ENCODE results near the gene CST5.
"Not testable (repeated sequence)": the region's sequence is repeated elsewhere in the genome, so short reads cannot be mapped to it uniquely, and the experiment has no call there.

CST5 gene

DNA sequence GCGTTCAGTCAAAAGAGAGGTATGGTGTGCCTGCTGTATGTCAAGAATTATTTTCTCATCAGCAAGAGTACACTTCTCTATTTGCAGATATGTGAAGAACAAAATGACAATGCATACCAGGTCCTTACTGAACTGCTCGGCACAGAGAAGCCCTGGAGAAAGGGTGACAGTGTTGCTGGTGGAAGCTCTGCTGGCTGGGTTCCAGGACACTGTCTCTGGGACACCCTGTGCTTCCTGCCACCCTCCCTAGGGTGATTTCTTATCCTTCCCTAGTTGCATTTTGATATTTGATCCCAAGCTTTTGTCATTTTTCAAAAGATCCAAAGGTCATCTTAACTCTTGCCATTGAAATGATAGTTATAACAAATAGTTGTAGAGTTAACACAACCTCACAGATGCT lies 8.3 kb upstream of the CST5 start:
- no peak for DNase-seq

DNA sequence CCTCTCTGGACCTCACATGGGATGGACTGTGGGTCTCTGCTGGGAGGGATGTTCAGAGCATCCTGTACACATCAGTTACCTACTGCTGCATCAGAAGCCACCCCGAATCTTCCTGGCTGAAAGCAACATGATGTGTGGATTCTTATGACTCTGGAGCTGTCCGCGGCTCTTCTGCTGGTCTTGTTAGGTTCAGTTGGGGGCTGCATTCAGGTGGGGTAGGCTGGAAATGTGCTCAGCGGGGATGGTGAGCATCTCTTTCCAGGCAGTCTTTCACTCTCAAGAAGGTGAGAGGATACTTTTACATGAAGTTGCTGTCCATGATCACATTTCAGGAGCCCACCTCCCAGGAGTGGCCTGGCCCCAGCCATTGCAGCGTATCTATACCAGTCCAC lies 5.2 kb upstream of the CST5 start:
- DNase-seq: no peak

DNA sequence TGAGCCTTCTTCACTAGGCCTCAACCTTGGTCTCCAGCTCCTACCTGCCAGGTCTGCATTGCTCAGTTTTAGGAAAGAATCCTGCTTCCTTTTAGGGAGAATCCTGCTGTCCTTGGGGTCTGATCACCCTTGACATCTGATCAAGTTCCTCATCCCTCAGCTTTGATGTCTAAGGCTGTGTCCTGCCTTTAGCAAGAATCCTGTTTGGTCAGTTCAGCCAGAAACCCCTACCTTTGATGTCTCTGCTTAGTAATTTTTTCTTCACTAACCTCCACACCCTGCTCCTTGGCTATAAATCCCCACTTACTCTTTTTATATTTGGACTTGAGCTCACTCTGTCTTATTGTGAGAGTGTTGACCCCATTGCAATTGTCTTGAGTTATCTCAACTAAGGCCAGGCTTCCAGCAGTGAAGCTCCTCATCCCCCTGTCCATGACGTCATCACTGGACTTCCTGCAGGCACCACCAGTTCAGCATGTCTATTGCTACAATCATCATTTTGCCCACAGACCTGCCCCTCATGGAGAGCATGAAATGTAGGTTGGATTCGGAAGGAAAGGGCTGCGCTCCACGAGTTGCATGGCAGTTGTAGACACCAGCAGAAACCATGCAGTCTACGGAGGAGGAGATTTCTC lies 4.7 kb upstream of the CST5 start:
- no peak for DNase-seq

DNA sequence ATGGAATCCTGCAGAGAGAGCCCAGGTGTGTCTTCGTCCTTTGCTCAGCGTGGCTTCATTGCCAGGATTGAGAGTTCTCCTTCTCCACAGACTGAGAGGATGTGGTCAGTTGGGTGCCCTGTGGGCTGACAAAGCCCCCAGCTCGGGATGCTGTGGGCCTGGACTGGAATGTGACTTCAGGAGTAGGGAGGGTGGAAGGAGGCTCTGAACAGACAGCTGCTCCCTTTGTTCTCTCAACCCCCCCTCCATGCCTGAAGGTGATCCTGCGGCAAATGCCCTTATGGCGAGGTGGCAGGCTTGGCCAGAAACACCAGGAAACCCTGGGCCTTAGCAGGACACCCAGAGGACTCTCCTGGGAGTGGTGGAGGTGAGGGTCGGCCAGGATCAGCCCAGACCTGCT lies 1.8 kb upstream of the CST5 start:
- DNase-seq: no peak

DNA sequence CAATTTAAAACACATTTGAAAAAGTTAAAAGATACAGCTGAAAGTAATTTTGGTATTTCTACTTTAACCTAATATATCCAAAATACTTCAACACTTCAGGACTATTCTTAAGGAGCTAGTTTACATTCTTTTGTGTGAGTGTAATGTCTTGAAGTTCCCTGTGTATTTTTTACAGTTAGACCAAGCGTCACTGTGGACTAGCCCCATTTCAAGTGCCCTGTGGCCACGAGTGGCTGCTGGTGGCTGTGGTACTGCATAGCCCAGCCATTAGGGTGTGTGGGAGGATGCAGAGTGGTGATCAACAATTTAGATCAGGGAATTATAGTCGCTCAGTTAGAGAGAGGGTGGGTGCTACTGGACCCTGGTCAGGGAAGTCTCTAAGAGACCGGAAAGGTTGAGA lies 869 bp upstream of the CST5 start:
- no peak for DNase-seq

DNA sequence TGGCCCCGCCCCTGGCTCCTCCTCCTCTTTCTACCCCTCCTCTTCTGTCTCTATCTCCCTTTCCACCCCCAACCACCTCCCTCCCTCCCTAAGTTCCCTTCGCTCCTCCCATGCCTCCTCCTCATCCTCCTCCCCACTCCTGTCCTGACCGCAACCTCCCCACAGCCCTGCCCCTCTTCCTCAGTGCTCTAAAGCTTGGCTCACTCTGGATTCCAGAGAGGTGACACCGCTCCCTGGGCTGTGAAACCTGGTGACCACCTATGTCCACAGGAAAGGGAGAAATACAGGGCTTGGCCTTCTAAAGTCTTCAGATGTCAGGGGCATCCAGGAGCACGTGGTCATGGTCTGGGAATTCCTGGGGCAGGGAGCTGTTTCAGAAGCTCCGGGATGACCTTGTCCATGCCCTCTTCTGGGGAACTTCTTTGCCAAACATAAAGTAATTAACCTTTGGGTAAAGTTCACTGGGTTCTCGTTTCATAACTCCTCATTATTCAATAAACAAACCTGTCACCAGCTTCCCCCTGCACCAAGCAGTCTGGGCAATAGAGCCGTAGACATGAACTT lies 345 bp upstream of the CST5 start:
- DNase-seq: no peak

DNA sequence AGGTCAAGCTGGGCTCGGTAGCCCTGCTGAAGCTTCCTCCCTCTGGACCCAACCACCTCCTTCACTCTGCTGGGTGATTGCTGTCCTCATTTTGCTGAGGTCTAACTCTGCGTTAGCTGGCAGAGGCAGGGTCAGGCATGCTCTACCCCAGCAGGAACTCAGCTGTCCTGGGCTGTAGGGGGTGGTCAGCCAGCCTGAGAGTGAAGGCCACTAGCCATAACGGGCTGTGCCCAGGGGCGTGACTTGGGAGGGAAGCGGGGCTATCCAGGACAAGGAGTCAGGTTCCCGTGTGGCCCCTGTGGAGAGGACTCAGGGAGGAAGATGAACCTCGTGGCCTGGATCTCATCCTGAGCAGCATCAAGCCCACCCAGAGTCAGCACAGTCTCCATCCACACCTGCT lies 761 bp downstream of the CST5 start:
- DNase-seq: no peak

DNA sequence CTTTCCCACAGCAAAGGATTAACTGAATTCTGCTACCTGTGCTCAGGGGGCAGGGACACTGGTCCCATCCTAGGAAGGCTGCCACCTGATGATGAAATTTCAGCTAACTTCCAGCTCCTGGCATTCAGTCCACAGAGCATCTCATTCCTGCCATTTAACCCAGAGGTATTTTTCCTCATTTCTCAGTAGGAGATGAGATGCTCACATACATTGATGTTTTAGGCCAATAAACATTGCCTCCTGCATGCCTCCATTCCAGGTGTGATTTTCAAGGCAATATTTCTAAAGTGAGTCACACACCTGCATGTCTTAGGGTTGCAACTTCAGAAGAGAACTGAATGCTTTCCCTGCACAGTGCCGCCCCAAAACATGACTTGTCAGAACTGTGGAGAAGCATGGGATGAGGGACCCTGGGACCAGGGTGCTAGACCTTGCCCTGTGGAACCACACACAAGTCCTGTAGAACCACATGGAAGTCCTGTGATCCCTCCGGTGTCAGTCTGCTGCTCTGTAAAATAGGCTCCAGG lies 1.5 kb downstream of the CST5 start:
- DNase-seq: not testable (repeated sequence)

DNA sequence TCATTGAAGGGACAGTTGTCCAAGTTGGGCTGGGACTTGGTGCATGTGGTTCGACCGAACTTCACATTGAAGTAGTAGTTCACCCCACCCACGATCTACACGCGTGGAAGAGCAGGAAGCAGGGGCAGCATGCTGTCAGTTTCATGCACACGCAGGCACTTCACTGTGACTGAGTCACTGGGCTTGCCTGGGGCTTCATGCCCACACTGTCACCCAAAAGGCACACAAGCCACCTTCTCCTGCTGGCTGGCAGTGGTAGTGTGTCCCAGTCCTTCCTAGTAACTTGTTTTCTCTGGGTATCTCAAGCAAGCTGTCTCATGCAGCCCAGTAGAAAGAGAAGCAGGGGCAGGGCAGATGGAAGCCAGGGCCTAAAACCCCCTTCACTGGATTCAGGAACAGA lies 2.0 kb downstream of the CST5 start:
- no peak for DNase-seq

DNA sequence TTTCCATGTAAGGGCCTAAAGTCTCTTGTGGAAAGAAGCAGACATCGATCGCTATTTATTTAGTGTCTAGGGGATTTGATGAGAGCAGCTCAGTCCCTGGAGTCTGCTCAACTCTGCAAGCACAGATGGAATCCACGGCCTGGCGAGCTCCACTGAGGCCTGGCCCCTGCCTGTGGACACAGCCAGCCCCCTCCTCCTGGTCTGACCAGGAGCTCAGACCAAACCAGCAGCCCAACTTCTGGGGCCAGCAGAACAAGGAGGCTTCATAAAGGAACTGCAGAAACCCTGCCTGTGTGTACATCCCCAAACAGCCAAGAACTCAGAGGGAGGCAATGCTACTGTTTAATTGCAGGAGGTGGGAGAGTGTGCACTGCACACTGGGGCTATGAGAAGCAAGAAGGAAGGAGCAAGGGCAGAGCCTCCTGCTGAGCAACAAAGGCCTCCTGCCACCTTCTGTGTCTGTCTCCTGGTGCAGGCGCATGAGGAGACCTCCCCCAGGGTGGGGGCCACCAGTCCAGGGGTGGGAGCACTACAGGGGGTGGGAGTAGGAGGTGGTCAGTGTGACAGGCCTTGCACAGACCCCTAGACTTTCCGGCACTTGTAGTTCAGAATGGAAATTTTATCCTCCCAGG lies 3.8 kb downstream of the CST5 start:
- DNase-seq: no peak

DNA sequence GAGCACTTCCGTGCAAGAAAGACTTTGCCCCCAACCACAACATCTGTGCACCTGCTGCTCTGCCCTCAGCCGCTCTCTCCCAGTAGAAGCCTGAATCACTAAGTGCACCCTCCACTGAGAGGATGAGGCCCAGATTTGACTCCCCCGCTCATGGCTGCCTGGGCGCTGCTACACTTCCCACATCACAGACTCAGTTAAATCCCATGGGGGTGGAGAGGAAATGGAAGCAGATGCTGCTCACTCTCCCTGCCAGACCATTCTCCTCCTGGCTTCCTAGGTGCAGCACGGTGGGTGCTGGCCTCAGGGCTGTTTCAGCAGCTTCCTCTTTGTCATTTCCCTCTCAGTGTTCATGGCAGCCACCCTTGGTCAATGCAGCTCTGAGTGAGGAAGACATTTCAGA lies 4.8 kb downstream of the CST5 start:
- DNase-seq: no peak

DNA sequence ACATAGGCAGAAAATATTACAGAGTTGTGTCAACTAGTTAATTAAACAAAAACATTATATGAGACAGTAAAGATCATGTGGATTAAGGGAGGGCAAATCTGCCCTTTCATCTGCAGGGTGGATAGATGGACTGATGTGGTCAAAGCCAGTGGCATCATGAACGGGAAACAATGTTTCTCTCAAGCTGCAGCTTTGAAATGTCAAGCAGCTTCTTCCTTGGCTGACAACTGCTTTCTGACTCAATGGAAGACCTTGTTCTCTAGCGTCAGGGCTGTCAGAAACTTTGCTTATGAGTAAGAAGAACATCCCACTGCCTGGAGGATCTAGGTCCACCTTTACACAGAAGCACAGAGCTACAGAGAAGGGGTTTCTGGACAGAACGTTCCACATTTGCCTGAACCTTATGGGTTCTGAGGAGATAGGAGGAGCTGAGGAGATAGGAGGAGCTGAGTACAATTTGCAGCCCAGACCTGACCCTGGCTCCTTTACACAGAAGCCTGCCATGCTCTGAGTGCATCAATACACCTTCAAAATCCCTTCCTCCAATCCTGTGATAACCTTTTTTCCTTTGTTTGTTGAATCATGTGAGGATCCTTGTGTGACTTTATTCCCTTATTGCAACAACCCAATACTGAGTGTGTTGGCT lies 6.1 kb downstream of the CST5 start:
- DNase-seq: no peak

DNA sequence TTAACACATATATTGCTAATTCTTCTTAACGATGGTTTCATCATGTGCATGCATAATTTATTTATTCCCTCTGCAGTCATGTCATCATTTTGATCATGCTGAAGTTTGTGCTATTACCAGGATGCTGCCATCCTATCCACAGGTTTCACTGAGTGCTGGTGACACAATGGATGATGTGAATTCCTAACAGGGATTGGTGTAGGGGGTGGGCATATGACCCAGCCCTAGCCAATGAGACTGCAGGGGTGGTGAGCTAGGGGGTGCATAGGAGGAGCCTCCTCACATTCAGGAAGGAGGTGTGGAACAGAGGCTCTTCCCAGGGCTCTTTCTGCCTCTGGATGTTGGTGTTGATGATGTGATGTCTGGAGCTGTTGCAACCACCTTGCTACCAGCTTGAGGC lies 7.5 kb downstream of the CST5 start:
- DNase-seq: no peak

DNA sequence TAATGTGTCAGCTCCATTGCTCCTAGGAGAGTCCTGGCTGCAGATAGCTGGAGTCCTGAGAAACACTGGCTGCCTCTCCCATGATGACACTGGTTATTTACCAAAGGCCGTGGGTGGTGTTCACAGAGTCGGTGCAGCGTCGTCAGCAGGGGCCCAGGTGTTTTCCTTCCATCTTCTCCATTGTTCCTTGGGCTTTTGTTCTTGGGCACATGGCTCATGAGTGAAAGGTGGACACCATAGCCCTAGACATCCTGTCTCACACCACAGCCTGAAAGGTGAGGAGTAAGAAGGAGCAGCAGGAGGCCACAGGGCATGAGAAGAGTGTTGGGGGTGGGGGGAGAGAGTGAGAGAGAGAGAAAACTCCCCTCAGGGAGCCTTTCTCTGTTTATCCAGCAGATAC lies 9.1 kb downstream of the CST5 start:
- no peak for DNase-seq

DNA sequence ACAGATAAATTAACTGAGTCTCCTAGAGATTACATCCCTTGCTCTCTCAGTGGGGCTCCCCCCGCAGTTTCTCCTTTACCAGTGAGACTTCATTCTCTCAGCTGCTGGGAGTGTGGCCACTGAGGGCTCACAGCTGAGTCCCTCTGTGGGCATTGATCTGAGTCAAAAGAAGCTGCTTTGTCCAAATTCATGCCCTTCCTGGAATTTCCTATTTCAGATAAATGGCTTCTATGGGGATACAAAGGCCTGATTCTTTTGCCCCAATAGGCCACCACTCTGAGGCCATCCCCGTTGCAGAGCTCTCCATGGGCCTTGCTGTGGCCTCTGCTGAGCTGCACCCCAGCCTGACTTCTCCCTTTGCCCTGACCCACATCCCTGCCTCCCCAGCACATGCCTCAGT lies 10.0 kb downstream of the CST5 start:
- DNase-seq: no peak

DNA sequence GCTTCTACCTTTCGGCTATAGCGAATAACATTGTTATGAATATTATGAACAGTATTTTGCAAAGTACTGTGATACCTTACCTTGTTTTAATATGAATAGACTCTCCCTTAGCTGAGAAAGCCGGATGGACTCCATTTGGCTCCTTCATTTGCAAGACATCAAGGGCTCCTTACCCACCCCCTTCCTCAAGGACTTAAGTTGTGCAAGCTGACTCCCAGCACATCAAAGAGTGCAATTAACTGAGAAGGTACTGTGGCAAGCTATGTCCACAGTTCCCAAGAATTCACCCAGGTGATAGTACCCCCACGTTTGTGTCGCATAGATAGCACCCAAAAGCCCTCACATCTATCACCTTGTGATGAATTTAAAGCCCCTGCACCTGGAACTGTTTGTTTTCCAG lies 11.2 kb downstream of the CST5 start:
- no peak for DNase-seq

DNA sequence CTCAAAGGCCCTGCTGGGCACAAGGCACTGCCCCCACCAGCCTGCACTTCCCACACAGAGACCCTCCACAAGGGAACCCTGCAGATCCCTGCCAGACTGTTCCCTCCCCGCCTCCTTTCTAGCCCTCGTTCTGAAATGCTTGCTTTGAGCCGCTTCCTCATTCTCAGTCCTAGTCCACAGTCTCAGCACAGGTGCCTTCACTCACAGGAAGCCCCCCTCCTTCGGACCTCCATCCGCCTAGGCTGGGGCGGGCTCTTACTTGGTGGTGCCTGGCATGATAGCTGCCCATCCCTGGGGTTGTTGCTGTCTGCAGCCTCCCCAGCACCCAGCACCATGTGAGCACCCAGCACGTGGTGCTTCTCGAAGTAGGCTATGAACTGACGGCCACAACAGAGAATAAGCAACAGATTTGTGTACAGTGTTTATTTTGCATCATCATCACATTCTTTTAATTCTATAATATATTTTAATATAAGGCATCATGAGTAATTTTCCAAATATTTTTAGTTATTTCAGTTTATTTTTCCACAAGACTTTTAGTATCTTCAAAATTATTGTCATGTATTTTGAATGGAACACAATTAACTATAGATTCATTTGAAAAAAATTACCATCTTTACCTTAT lies 12.3 kb downstream of the CST5 start:
- no peak for DNase-seq

DNA sequence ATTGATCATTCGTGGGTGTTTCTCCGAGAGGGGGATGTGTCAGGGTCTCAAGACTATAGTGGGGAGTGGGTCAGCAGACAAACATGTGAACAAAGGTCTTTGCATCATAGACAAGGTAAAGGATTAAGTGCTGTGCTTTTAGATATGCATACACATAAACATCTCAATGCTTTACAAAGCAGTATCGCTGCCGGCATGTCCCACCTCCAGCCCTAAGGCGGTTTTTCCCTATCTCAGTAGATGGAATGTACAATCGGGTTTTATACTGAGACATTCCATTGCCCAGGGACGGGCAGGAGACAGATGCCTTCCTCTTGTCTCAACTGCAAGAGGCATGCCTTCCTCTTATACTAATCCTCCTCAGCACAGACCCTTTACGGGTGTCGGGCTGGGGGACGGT lies 18.8 kb downstream of the CST5 start:
- DNase-seq: not testable (repeated sequence)

DNA sequence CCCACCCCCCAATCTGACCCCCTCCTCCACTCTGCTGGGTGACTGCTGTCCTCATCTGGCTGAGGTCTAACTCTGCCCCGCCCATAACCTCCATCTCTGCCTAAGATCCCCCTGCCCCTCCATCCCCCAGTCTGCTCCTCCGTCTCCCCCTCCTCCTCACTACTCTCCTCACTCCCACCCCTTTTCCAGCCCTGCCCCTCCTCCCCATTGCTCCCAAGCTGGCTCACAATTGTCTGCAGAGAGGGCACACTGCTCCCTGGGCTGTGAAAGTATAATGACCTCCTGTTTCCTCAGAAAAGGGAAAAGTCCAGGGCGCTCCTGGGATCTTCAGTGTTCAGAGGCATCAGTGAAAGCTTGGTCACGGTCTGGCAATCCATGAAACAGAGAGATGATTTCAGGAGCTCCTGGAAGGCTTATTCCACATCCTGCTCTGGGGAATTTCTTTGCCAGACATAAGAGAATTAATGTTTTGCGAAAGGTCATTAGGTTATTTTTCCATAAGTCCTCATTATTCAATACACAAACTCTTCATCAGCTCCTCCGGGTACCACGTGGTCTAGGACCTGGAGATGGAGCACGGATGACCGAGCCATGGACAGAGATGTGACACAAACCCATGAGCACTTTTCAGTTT lies 21.5 kb downstream of the CST5 start:
- DNase-seq: no peak

DNA sequence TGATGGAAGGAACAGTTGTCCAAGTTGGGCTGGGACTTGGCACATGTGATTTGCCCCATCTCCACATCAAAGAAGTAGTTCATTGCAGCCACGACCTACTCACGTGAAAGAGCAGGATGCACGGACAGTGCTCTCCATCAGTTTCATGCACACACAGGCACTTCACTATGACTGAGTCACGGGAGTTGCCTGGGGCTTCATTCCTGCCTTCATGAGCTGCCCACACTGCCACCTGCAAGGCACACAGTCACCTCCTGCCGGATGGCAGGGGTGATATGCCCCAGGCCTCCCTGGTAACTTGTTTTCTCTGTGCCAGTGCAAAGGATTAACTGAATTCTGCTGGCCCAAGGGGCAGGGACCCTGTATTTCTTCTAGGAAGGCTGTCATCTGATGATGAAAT lies 22.8 kb downstream of the CST5 start:
- no peak for DNase-seq

DNA sequence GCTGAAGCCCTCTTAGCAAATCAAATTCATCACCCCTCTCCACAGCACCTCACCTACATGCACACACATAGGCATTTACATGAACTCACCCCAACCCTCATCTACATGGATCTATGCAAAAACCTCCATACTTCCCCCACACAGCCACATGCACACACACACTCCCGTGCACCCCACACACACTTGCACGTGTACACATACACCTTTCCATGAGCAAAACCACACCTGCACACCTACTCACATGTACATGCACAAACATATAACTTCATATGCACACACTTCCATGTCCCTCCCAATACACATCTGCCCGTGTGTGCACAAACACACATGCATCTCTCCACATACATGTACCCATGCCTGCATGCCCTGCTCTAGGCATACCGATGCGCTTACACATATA lies 23.3 kb downstream of the CST5 start:
- DNase-seq: no peak

DNA sequence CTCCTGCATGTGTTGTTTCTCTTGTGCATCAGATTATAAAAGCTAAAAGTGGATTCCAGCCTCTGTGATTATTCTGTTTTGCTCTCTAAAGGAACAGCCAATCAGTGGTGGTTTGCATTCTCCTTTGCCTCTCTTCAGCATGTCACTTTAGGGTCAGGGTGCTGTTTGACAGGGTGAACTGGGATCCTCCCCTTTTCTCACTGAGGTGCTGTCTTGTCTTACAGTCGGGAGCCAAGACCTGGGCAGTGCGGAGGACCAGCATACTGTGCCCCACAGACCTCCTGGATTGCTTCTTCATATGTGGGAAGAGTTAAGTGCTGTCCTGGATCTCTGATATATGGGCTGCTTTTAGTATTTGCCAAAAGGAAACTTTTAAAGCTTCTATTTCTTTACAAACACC lies 37.9 kb downstream of the CST5 start:
- DNase-seq: no peak

DNA sequence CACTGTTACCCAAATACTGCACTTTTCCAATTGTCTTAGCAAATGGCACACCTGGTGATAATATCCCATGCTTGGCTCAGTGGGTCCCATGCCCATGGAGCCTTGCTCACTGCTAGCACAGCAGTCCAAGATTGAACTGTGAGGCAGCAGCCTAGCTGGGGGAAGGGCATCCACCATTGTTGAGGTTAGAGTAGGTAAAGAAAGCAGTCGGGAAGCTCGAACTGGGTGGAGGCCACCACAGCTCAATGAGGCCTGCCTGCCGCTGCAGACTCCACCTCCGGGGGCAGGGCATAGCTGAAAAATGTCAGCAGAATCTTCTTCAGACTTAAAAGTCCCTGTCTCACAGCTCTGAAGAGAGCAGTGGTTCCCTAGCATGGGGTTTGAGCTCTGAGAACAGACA lies 43.8 kb downstream of the CST5 start:
- no peak for DNase-seq
